ENCODE data around the gene ANKRD40CL.

ANKRD40CL gene

GRCh38 chr17:50719144-50719923, 48.0 kb downstream of the ANKRD40CL start, which contains the start of gene LUC7L3:
LUC7L3 (plus strand) TSS chr17:50719603; CDS start chr17:50719733, 130 bp downstream.
- TF ChIP-seq CTCF (conservative IDR thresholded peaks at IDR 0.05; ENCODE audit: low read depth, low read length): no peak
- peak; percentile 95 for DNase-seq (ENCODE audit: low read depth)
- H3K4me3 ChIP-seq (ENCODE audit: low read depth, low read length): peak within 1 kb of the TSS; percentile 97

DNA sequence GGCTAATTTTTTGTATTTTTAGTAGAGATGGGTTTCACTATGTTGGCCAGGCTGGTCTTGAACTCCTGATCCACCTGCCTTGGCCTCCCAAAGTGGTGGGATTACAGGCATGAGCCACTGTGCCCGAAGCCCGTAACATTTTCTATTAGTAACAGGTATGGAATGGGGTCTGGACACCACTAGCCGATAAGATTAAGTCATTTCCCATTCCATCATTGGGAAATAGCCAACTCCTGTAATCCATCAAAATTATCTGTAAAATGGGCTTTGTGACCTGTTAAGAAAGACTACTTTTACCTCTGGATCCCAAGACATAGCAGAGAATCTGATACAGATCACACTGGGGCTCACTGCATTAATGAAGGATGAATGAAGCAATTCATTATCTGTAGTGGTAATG, 51.8 kb downstream of the ANKRD40CL start:
- no peak overlapping the region for H3K4me3 ChIP-seq (ENCODE audit: low read depth, low read length)
- TF ChIP-seq CTCF (conservative IDR thresholded peaks at IDR 0.05; ENCODE audit: low read depth, low read length): no peak
- no peak for DNase-seq (ENCODE audit: low read depth)

GRCh38 chr17:50712641-50713040, 54.7 kb downstream of the ANKRD40CL start:
- no peak for TF ChIP-seq CTCF (conservative IDR thresholded peaks at IDR 0.05; ENCODE audit: low read depth, low read length)
- H3K4me3 ChIP-seq (ENCODE audit: low read depth, low read length): no peak overlapping the region
- no peak for DNase-seq (ENCODE audit: low read depth)

Measured in choroid plexus epithelial cell (primary cell).